Measurements from ENCODE around the gene PAK5.

DNA sequence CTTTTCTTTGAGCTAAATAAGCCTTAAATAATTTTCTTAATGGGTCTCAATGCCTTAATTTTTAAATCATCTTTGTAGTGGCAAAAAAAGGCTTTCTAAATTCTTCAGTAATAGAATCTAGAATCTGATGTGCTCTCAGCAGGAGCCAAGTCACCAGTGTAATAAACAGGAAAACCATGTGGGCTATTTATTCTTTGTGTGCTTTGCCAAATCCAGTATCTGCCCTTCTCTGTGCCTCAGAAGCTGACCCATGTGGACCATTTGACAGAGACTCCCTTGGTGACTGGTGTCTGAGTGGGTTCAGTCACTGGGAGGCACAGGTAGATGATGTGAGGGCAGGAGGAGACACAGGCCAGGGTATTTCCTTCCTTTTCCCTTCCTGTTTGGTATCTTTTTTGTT lies 152.9 kb downstream of the PAK5 start:
- TF ChIP-seq POLR2A (IDR thresholded peaks at IDR 0.05) (no peak), CTCF (IDR thresholded peaks at IDR 0.05) (no peak)

Measured in uterus (tissue), 2 donors.